GM23338 (cell line): Measurements from ENCODE around the gene UNC80. TPM values are rescaled to one million over a fixed set of nuclear protein-coding genes. Genes with fewer than 3 reads are reported as not detected.

Source experiments
- ATAC-seq: fragments of 200-7000 bp; cut with Tn5 transposase; 3 replicates; pipeline ENCODE4 v1.9.1; 2020
- DNase-seq: peaks from one replicate; pipeline ENCODE4 v3.0.0-alpha.2; 2015; ENCODE audit warnings: low spot score
- H2AFZ ChIP-seq: fragments of 200-600 bp; sonication (generic); 2 replicates; pipeline ENCODE4 v1.8.0; 2016; ENCODE audit warnings: antibody characterized with exemption, mild to moderate bottlenecking, moderate library complexity
- H3F3A ChIP-seq: fragments of 200-600 bp; sonication (generic); replicated peaks from 2 replicates; pipeline ENCODE4 v1.8.0; 2017; ENCODE audit warnings: antibody characterized with exemption, mixed run types, low read depth
- H3K27ac ChIP-seq: fragments of 200-600 bp; sonication (generic); 2 replicates; pipeline ENCODE4 v1.6.1; 2016; ENCODE audit warnings: low read depth
- H3K27me3 ChIP-seq: fragments of 200-600 bp; sonication (generic); 2 replicates; pipeline ENCODE4 v1.8.0; 2016; ENCODE audit warnings: mild to moderate bottlenecking, mixed run types, moderate library complexity; ENCODE audit not compliant: insufficient read depth
- H3K36me3 ChIP-seq: fragments of 200-600 bp; sonication (generic); 2 replicates; pipeline ENCODE4 v1.8.0; 2016; ENCODE audit warnings: mild to moderate bottlenecking; ENCODE audit not compliant: insufficient read depth
- H3K4me1 ChIP-seq: fragments of 200-600 bp; sonication (generic); 2 replicates; pipeline ENCODE4 v1.8.0; 2016; ENCODE audit warnings: mild to moderate bottlenecking, moderate library complexity; ENCODE audit not compliant: insufficient read depth
- H3K4me2 ChIP-seq: fragments of 200-600 bp; sonication (generic); 2 replicates; pipeline ENCODE4 v1.7.1; 2017; ENCODE audit warnings: mixed run types
- H3K4me3 ChIP-seq: fragments of 200-600 bp; sonication (generic); 2 replicates; pipeline ENCODE4 v1.6.1; 2016; ENCODE audit warnings: mixed run types
- H3K79me2 ChIP-seq: fragments of 200-600 bp; sonication (generic); replicated peaks from 2 replicates; pipeline ENCODE4 v1.8.0; 2017; ENCODE audit warnings: mild to moderate bottlenecking; ENCODE audit not compliant: insufficient read depth
- H3K9me2 ChIP-seq: fragments of 200-600 bp; sonication (generic); 2 replicates; pipeline ENCODE4 v1.8.0; 2017; ENCODE audit not compliant: insufficient read depth
- H4K20me1 ChIP-seq: fragments of 200-600 bp; sonication (generic); replicated peaks from 2 replicates; pipeline ENCODE4 v1.8.0; 2017; ENCODE audit warnings: mild to moderate bottlenecking; ENCODE audit not compliant: insufficient read depth
- H3K27ac Mint-ChIP-seq: 2 replicates; pipeline ENCODE4 v1.8.0; 2020; ENCODE audit warnings: inconsistent platforms, mild to moderate bottlenecking, moderate library complexity, mixed read lengths
- H3K27me3 Mint-ChIP-seq: 3 replicates; pipeline ENCODE4 v1.8.0; 2022; ENCODE audit warnings: low read depth, mild to moderate bottlenecking, moderate library complexity, mixed read lengths, inconsistent platforms; ENCODE audit not compliant: insufficient read depth, poor library complexity
- H3K36me3 Mint-ChIP-seq: 3 replicates; pipeline ENCODE4 v1.8.0; 2021; ENCODE audit warnings: low read depth, mild to moderate bottlenecking, inconsistent platforms, moderate library complexity, mixed read lengths
- H3K4me1 Mint-ChIP-seq: 3 replicates; pipeline ENCODE4 v1.8.0; 2020; ENCODE audit warnings: mild to moderate bottlenecking, inconsistent platforms, mixed read lengths
- H3K4me3 Mint-ChIP-seq: 3 replicates; pipeline ENCODE4 v1.8.0; 2021; ENCODE audit warnings: moderate library complexity, mild to moderate bottlenecking, inconsistent platforms, mixed read lengths
- H3K9me3 Mint-ChIP-seq: 3 replicates; pipeline ENCODE4 v1.8.0; 2020; ENCODE audit warnings: moderate library complexity, mild to moderate bottlenecking, inconsistent platforms, mixed read lengths
- CREB1 ChIP-seq: fragments of 250-450 bp; sonication (Bioruptor Pico); IDR thresholded peaks from 2 replicates; pipeline ENCODE4 v1.5.0; 2020; ENCODE audit warnings: low read depth, mild to moderate bottlenecking, moderate library complexity
- EZH2 ChIP-seq: fragments of 200-600 bp; sonication (generic); IDR thresholded peaks from one replicate; pipeline ENCODE4 v1.8.0; 2017; ENCODE audit warnings: antibody characterized with exemption, mild to moderate bottlenecking, low read depth; ENCODE audit not compliant: unreplicated experiment
- JUNB ChIP-seq: IDR thresholded peaks from one replicate; pipeline ENCODE4 v1.6.1; 2016; ENCODE audit warnings: antibody characterized with exemption; ENCODE audit not compliant: unreplicated experiment
- NANOG ChIP-seq: IDR thresholded peaks from 2 replicates; pipeline ENCODE4 v1.6.1; 2016; ENCODE audit warnings: antibody characterized with exemption, borderline replicate concordance
- STAT1 ChIP-seq: IDR thresholded peaks from one replicate; pipeline ENCODE4 v1.6.1; 2016; ENCODE audit warnings: antibody characterized with exemption; ENCODE audit not compliant: unreplicated experiment
- ZNF331 ChIP-seq: fragments of 250-450 bp; sonication (Bioruptor Pico); IDR thresholded peaks from 2 replicates; pipeline ENCODE4 v1.5.0; 2020; ENCODE audit warnings: low read depth, mild to moderate bottlenecking, moderate library complexity
- polyA plus RNA-seq: library from polyadenylated mRNA; unstranded; fragments of >200 nt; fragmentation: Nextera tagmentation; extraction: Ambion mirVana; gene quantifications from 2 replicates; pipeline ENCODE4 v1.2.1, GENCODE V29; 2016
- total RNA-seq: library from RNA; depleted of rRNA; stranded (reverse); fragments of >200 nt; shearing (Covaris generic); gene quantifications from 2 replicates; pipeline ENCODE4 v1.2.3, GENCODE V29; 2014
- TF ChIP-seq, protein P1 (sequence below): IDR thresholded peaks from one replicate; pipeline ENCODE4 v1.6.1; 2018; ENCODE audit warnings: antibody characterized with exemption; ENCODE audit not compliant: unreplicated experiment
- TF ChIP-seq, protein P2 (sequence below), 2 experiments: fragments of 200-600 bp in 1 of 2; sonication (generic) in 1 of 2; conservative IDR thresholded peaks; 2 replicates each; pipeline versions ENCODE4 v1.5.1 to v1.6.1; 2016 to 2017; ENCODE audit warnings: antibody characterized with exemption in 2 of 2, low read depth in 2 of 2, mild to moderate bottlenecking in 2 of 2, moderate library complexity in 1 of 2

Gene UNC80
- total and polyA plus RNA-seq, 2 experiments from 2014 or later: 0.11 to 1.5 TPM

GRCh38 chr2:209876211-209876610 lies 104.6 kb downstream of the UNC80 start:
- DNase-seq (no peak), ATAC-seq (no peak)
- Histone ChIP-seq H3K36me3 (no peaks in the 10 kb centered on the region), H2AFZ (no peak overlapping the region), H3K4me3 (no peak overlapping the region), H3K27me3 (no peaks in the 10 kb centered on the region), H3K4me1 (peaks cover 4% of the 10 kb centered on the region; the same call in 1 of the 2 replicates), H3K9me2 (no peaks in the 10 kb centered on the region; the same call in 1 of the 2 replicates), H3F3A (no peaks in the 10 kb centered on the region), H3K4me2 (no peak overlapping the region), H4K20me1 (no peaks in the 10 kb centered on the region), H3K79me2 (no peaks in the 10 kb centered on the region), H3K27ac (no peak overlapping the region)
- H3K9me3 Mint-ChIP-seq: no peaks in the 10 kb centered on the region
- H3K4me1 Mint-ChIP-seq: peaks cover 4% of the 10 kb centered on the region
- H3K4me3 Mint-ChIP-seq: no peak overlapping the region
- H3K27me3 Mint-ChIP-seq: no peaks in the 10 kb centered on the region
- no peak for TF ChIP-seq ZNF331
- TF ChIP-seq, protein P1, sequence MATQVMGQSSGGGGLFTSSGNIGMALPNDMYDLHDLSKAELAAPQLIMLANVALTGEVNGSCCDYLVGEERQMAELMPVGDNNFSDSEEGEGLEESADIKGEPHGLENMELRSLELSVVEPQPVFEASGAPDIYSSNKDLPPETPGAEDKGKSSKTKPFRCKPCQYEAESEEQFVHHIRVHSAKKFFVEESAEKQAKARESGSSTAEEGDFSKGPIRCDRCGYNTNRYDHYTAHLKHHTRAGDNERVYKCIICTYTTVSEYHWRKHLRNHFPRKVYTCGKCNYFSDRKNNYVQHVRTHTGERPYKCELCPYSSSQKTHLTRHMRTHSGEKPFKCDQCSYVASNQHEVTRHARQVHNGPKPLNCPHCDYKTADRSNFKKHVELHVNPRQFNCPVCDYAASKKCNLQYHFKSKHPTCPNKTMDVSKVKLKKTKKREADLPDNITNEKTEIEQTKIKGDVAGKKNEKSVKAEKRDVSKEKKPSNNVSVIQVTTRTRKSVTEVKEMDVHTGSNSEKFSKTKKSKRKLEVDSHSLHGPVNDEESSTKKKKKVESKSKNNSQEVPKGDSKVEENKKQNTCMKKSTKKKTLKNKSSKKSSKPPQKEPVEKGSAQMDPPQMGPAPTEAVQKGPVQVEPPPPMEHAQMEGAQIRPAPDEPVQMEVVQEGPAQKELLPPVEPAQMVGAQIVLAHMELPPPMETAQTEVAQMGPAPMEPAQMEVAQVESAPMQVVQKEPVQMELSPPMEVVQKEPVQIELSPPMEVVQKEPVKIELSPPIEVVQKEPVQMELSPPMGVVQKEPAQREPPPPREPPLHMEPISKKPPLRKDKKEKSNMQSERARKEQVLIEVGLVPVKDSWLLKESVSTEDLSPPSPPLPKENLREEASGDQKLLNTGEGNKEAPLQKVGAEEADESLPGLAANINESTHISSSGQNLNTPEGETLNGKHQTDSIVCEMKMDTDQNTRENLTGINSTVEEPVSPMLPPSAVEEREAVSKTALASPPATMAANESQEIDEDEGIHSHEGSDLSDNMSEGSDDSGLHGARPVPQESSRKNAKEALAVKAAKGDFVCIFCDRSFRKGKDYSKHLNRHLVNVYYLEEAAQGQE: no peak
- no peaks in the 10 kb centered on the region for H3K36me3 Mint-ChIP-seq
- H3K27ac Mint-ChIP-seq: no peak overlapping the region

DNA sequence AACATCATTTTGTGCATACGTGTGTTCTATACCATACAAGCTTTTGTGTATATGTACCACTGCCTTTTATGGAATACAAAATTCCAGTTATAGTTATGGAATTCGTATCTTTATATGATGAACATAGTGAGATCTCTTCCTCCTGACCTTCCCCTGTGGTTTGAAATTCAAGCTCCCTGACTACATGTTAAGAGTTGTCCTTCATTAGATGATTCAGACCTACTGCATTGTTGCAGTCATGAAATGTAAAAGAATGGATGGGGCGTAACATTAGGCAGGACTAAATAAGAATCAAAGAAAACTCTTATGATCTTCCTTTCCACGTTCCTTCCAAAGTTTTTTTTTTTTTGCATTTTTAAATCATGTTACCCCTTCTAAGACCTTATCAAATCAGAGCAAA lies 107.1 kb downstream of the UNC80 start:
- Mint-ChIP-seq H3K27ac (no peak overlapping the region), H3K27me3 (no peaks in the 10 kb centered on the region), H3K36me3 (no peaks in the 10 kb centered on the region), H3K4me3 (no peak overlapping the region), H3K9me3 (no peaks in the 10 kb centered on the region), H3K4me1 (no peaks in the 10 kb centered on the region)
- H4K20me1 ChIP-seq: no peaks in the 10 kb centered on the region
- H3F3A ChIP-seq: no peaks in the 10 kb centered on the region
- no peak for ATAC-seq
- no peak overlapping the region for H3K27ac ChIP-seq
- no peaks in the 10 kb centered on the region; the same call in 1 of the 2 replicates for H3K9me2 ChIP-seq
- H3K36me3 ChIP-seq: no peaks in the 10 kb centered on the region
- H3K4me1 ChIP-seq: no peaks in the 10 kb centered on the region
- no peak overlapping the region for H3K4me2 ChIP-seq
- DNase-seq: no peak
- H3K4me3 ChIP-seq: no peak overlapping the region
- no peaks in the 10 kb centered on the region for H3K27me3 ChIP-seq
- H3K79me2 ChIP-seq: no peaks in the 10 kb centered on the region
- no peak overlapping the region for H2AFZ ChIP-seq
- TF ChIP-seq CREB1 (CRISPR knock-in tag): no peak
- TF ChIP-seq, protein P2, sequence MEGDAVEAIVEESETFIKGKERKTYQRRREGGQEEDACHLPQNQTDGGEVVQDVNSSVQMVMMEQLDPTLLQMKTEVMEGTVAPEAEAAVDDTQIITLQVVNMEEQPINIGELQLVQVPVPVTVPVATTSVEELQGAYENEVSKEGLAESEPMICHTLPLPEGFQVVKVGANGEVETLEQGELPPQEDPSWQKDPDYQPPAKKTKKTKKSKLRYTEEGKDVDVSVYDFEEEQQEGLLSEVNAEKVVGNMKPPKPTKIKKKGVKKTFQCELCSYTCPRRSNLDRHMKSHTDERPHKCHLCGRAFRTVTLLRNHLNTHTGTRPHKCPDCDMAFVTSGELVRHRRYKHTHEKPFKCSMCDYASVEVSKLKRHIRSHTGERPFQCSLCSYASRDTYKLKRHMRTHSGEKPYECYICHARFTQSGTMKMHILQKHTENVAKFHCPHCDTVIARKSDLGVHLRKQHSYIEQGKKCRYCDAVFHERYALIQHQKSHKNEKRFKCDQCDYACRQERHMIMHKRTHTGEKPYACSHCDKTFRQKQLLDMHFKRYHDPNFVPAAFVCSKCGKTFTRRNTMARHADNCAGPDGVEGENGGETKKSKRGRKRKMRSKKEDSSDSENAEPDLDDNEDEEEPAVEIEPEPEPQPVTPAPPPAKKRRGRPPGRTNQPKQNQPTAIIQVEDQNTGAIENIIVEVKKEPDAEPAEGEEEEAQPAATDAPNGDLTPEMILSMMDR (conservative IDR thresholded peaks at IDR 0.05; ENCODE audit: low read depth in 2 of 2): no peak
- TF ChIP-seq, protein P1: no peak
- no peak for TF ChIP-seq EZH2
- TF ChIP-seq STAT1: no peak
- TF ChIP-seq NANOG: no peak
- no peak for TF ChIP-seq JUNB
